CD4-positive, alpha-beta T cell treated with Interleukin-4 for 1 hour (primary cell): Measurements from ENCODE around the gene MAZ.

ENCODE experiments used
- DNase-seq, 2 donors: peaks; one replicate each; pipeline ENCODE4 v3.0.0-alpha.2; 2020 to 2022

MAZ gene

DNA sequence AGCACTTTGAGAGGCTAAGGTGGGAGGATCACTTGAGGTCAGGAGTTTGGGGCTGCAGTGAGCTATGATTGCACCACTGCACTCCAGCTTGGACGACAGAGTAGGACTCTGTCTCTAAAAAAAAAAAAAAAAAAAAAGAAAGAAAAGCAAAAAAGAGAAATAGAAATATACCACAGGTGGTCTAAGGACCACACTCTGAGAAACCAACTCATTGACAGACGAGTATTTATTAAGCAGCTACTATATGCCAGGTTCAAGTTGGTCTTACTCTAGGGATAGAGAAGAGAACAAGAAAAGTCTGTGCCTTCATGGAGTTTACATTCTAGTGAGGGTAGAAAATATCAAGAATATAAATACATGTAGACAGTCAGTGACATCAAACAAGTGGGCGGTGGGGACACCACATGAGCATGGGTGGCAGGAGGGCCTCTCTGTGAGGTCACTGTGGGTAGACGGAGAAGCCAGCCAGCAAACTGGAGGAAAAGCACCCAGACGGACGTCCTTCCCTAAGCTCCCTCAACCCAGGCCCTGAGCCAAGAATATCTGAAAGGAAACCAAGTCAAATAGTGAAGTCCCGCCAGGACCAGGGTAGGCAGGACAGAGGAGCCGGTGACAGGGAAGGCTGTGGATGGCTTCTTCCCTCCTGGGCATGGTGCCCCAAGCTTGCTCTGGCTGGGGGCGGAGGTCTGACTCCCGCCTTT lies 52.0 kb downstream of the MAZ start:
- DNase-seq, result no peak

- DNase-seq, result no peak
Measured at GRCh38 chr16:29858974-29859373, 52.6 kb downstream of the MAZ start.

- DNase-seq, result no peak
Measured at GRCh38 chr16:29860218-29860617, 53.9 kb downstream of the MAZ start.
